KG1 (cell line): ENCODE data around the gene TRAK1.
"Not testable (repeated sequence)": the region's sequence is repeated elsewhere in the genome, so short reads cannot be mapped to it uniquely, and the experiment has no call there.

Source experiments
- DNase-seq: peaks from one replicate; lab custom pipeline; 2025; lab: John Stamatoyannopoulos, UW

The TRAK1 gene

GRCh38 chr3:42098171-42098570, 7.0 kb downstream of the TRAK1 start:
- DNase-seq = no peak

GRCh38 chr3:42099020-42099765, 8.0 kb downstream of the TRAK1 start:
- DNase-seq = no peak

- DNase-seq = no peak
Observed at GRCh38 chr3:42101048-42101447, 9.9 kb downstream of the TRAK1 start.

- no peak for DNase-seq
Observed at GRCh38 chr3:42101481-42101880, 10.3 kb downstream of the TRAK1 start.

GRCh38 chr3:42102571-42102970, 11.4 kb downstream of the TRAK1 start:
- no peak for DNase-seq

- DNase-seq = not testable (repeated sequence)
Observed at GRCh38 chr3:42103921-42104665, 12.9 kb downstream of the TRAK1 start.

- DNase-seq = not testable (repeated sequence)
Observed at GRCh38 chr3:42105994-42106393, 14.8 kb downstream of the TRAK1 start.

GRCh38 chr3:42106646-42107045, 15.5 kb downstream of the TRAK1 start:
- DNase-seq = no peak

- no peak for DNase-seq
Observed at GRCh38 chr3:42110631-42111030, 19.5 kb downstream of the TRAK1 start.

GRCh38 chr3:42114130-42114725, 23.1 kb downstream of the TRAK1 start:
- no peak for DNase-seq

GRCh38 chr3:42115215-42115614, 24.1 kb downstream of the TRAK1 start:
- no peak for DNase-seq

- DNase-seq = no peak
Observed at GRCh38 chr3:42115946-42116345, 24.8 kb downstream of the TRAK1 start.

- no peak for DNase-seq
Observed at GRCh38 chr3:42116466-42116865, 25.3 kb downstream of the TRAK1 start.

- DNase-seq = no peak
Observed at GRCh38 chr3:42117175-42118008, 26.2 kb downstream of the TRAK1 start.

- no peak for DNase-seq
Observed at GRCh38 chr3:42118762-42119361, 27.7 kb downstream of the TRAK1 start.

- no peak for DNase-seq
Observed at GRCh38 chr3:42119561-42120355, 28.6 kb downstream of the TRAK1 start.

GRCh38 chr3:42120866-42121265, 29.7 kb downstream of the TRAK1 start:
- no peak for DNase-seq

- DNase-seq = no peak
Observed at GRCh38 chr3:42122261-42123011, 31.3 kb downstream of the TRAK1 start.

GRCh38 chr3:42123012-42123581, 31.9 kb downstream of the TRAK1 start:
- DNase-seq = no peak
